SK-MEL-5 (cell line): ENCODE data around the gene ADGRG1. TPM values are rescaled to one million over a fixed set of nuclear protein-coding genes. Genes with fewer than 3 reads are reported as not detected.
"Not testable (repeated sequence)": the region's sequence is repeated elsewhere in the genome, so short reads cannot be mapped to it uniquely, and the experiment has no call there.

Experiments used
- DNase-seq: peaks from one replicate; pipeline ENCODE4 v3.0.0-alpha.2; 2016; ENCODE audit warnings: low read depth, low spot score
- in situ Hi-C: cut with HindIII; loops from 2 replicates; pipeline ENCODE4 v1.10.0; 2016; ENCODE audit warnings: low sequenced_read_pairs, high pct_unique_total_duplicates, low pct_unique_long_range_greater_than_20kb
- total RNA-seq: library from RNA; depleted of rRNA; stranded (reverse); fragments of >200 nt; shearing (Covaris generic); gene quantifications from 2 replicates; pipeline ENCODE4 v1.2.3, GENCODE V29; 2014; rRNA removed

ADGRG1 gene
- total RNA-seq, 1 experiment from 2014 or later, result 14.4 TPM

DNA sequence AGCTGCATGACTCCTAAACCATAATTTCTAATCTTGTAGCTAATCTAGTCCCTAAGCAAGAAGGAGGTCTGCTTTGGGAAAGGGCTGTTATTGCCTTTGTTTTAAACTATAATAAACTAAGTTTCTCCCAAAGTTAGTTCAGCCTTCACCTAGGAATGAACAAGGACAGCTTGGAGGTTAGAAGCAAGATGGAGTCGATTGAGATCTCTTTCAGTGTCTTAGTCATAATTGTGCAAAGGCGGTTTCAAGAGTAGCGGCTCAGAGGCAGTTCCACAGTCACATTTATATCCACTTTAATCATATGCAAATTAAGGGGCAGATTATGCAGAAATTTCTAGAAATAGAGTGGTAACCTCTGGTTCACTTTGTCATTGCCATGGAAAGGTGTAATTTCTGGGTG, 83.6 kb downstream of the ADGRG1 start:
- in situ Hi-C loops, result no loop called here
- DNase-seq, result no peak

GRCh38 chr16:57712569-57712968, 84.1 kb downstream of the ADGRG1 start:
- in situ Hi-C loops, DNase-seq: not testable (repeated sequence)

- no peak for DNase-seq
- in situ Hi-C loops, result no loop called here
These were observed 85.2 kb downstream of the ADGRG1 start for GRCh38 chr16:57713596-57713995.

DNA sequence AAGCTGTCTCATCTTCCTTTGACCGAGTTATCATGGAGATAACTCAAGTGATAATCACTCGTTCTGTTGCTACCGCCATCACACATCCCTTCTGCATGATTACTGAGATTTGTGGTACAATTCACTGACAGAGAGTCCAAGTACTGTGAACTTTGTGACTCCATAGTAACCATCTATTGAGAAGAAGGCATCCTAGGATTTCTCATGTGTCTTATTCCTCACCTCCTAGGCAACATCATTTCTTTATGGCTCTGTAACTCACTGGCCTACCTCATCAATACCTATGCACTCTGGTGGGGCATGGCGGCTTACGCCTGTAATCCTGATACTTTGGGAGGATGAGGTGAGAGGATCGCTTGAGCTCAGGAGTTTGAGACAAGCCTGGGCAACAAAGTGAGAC, 85.6 kb downstream of the ADGRG1 start:
- in situ Hi-C loops, result no loop called here
- DNase-seq, result no peak

Other genes with a start within 250 kb of the ADGRG1 start
- 1.8 and 2.1 TPM in 2 replicates for gene CCL17, start 223.9 kb upstream of the ADGRG1 start, total RNA-seq
- 81.6 and 82.3 TPM in 2 replicates for gene CIAPIN1, start 181.2 kb upstream of the ADGRG1 start, total RNA-seq
- gene COQ9, start 181.2 kb upstream of the ADGRG1 start, total RNA-seq, result 67.7 and 70.7 TPM in 2 replicates
- gene POLR2C, start 166.0 kb upstream of the ADGRG1 start, total RNA-seq, result 79.8 and 107 TPM in 2 replicates
- 2.5 and 3.6 TPM in 2 replicates for gene DOK4, start 142.1 kb upstream of the ADGRG1 start, total RNA-seq
- gene CCDC102A, start 92.1 kb upstream of the ADGRG1 start, total RNA-seq, result 8.9 and 10.5 TPM in 2 replicates
- gene ADGRG5, start 86.0 kb upstream of the ADGRG1 start, total RNA-seq, result not detected in 2 replicates
- not detected in 2 replicates for gene ADGRG3, start 39.7 kb downstream of the ADGRG1 start, total RNA-seq
- gene DRC7, start 66.2 kb downstream of the ADGRG1 start, total RNA-seq, result not detected in 2 replicates
- 19.3 and 20.2 TPM in 2 replicates for gene KATNB1, start 107.1 kb downstream of the ADGRG1 start, total RNA-seq
- gene KIFC3, start 173.9 kb downstream of the ADGRG1 start, total RNA-seq, result 50.4 and 68.1 TPM in 2 replicates